Measurements from ENCODE around the gene PIK3CA.

Gene PIK3CA

GRCh38 chr3:179149951-179150350 lies 1.8 kb downstream of the PIK3CA start:
- H3K4me1 ChIP-seq: peaks cover 0 to 42% (median 12%) of the 10 kb centered on the region in 4 donors
- no peaks in the 10 kb centered on the region for H3K36me3 ChIP-seq
- H3K4me3 ChIP-seq: peak overlapping the region; percentile 83 to 94
- no peaks in the 10 kb centered on the region for H3K9me3 ChIP-seq
- no peak for DNase-seq
- TF ChIP-seq, protein P1, sequence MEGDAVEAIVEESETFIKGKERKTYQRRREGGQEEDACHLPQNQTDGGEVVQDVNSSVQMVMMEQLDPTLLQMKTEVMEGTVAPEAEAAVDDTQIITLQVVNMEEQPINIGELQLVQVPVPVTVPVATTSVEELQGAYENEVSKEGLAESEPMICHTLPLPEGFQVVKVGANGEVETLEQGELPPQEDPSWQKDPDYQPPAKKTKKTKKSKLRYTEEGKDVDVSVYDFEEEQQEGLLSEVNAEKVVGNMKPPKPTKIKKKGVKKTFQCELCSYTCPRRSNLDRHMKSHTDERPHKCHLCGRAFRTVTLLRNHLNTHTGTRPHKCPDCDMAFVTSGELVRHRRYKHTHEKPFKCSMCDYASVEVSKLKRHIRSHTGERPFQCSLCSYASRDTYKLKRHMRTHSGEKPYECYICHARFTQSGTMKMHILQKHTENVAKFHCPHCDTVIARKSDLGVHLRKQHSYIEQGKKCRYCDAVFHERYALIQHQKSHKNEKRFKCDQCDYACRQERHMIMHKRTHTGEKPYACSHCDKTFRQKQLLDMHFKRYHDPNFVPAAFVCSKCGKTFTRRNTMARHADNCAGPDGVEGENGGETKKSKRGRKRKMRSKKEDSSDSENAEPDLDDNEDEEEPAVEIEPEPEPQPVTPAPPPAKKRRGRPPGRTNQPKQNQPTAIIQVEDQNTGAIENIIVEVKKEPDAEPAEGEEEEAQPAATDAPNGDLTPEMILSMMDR (IDR thresholded peaks at IDR 0.05): no peak
- no peaks in the 10 kb centered on the region for H3K27me3 ChIP-seq
- peak overlapping the region; percentile 93 to 98 for H3K27ac ChIP-seq
- intact Hi-C loops (cut with DNase I; ENCODE audit: low total_unique reads): loop anchor here (2.0 kb wide), 1 partner anchor 173 kb away; the partner anchor contains the start of gene ZNF639

DNA sequence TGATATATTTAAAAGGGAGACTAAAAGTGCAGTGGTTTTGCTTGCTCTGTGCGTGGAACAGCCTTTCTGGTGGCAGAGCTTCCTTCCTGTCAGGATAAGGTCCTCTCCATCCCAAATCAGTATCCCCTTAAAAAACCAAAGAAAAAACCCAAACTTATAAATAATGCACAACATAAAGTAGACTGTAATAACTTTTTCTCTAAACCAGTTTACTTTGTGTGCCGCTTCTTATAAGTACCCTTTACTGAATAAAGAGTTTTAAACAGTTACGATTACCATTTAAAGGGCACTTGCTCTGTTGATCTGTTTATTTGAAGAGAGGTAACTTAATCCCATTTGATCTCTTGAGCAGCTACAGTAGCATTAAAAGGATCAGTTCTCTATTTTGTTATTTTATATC lies 2.5 kb downstream of the PIK3CA start:
- H3K4me3 ChIP-seq: peak overlapping the region; percentile 83 to 94
- peaks cover 0 to 49% (median 12%) of the 10 kb centered on the region in 4 donors for H3K4me1 ChIP-seq
- intact Hi-C loops (cut with DNase I; ENCODE audit: low total_unique reads): no loop called here
- H3K27me3 ChIP-seq: no peaks in the 10 kb centered on the region
- DNase-seq: no peak
- H3K9me3 ChIP-seq: no peaks in the 10 kb centered on the region
- no peaks in the 10 kb centered on the region for H3K36me3 ChIP-seq
- TF ChIP-seq, protein P1 (IDR thresholded peaks at IDR 0.05): no peak
- H3K27ac ChIP-seq: no peak overlapping the region

GRCh38 chr3:179151474-179151873 lies 3.3 kb downstream of the PIK3CA start:
- Histone ChIP-seq H3K27ac (no peak overlapping the region), H3K4me1 (peaks cover 0 to 58% (median 12%) of the 10 kb centered on the region in 4 donors), H3K4me3 (no peak overlapping the region), H3K36me3 (no peaks in the 10 kb centered on the region), H3K9me3 (no peaks in the 10 kb centered on the region), H3K27me3 (no peaks in the 10 kb centered on the region)
- intact Hi-C loops (cut with DNase I; ENCODE audit: low total_unique reads): no loop called here
- TF ChIP-seq, protein P1 (IDR thresholded peaks at IDR 0.05): no peak
- DNase-seq: no peak

DNA sequence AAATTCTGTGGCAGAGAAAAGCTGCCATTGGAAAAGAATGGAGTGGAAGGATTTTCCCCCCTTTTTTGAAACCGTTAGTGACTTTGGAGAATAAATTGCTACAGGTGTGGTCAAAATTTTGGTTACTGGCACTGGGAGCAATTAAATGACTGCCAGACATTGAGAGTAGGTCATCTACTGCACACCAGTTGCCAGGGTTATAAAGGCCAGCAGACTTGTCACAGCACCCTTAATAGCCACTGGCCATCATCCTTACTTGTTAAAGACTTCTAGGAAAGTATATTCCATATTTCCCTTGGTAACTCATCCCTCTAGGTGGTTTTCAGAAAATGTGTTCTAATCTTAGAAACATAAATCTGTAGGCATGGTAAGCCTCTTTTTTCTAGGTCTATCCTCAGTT lies 8.0 kb downstream of the PIK3CA start:
- intact Hi-C loops (cut with DNase I; ENCODE audit: low total_unique reads): no loop called here
- H3K27me3 ChIP-seq: no peaks in the 10 kb centered on the region
- H3K4me3 ChIP-seq: no peak overlapping the region
- TF ChIP-seq, protein P1 (IDR thresholded peaks at IDR 0.05): no peak
- peaks cover 0 to 51% (median 10%) of the 10 kb centered on the region in 4 donors for H3K4me1 ChIP-seq
- H3K9me3 ChIP-seq: no peaks in the 10 kb centered on the region
- H3K27ac ChIP-seq: no peak overlapping the region
- no peak for DNase-seq
- H3K36me3 ChIP-seq: no peaks in the 10 kb centered on the region

DNA sequence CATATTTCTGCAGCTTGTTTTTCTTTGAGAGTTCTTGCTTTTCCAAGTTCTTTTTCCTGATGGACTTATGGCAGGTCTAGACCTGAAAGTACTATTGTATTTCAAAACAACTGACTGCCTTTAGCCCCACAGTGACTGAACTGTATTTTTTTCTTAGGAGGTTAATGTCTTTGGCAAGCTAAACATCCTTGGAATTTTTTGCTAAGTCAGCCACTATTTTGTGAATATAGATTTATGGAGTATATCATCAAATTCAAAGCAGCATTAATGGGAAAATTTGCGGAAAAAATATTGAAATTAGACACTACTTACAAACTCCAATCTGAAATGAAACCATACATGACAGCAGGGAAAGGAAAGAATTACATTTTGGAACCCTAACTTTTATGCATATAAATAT lies 8.6 kb downstream of the PIK3CA start:
- no peak for DNase-seq
- H3K36me3 ChIP-seq: no peaks in the 10 kb centered on the region
- H3K4me3 ChIP-seq: no peak overlapping the region
- TF ChIP-seq, protein P1 (IDR thresholded peaks at IDR 0.05): no peak
- H3K4me1 ChIP-seq: peaks cover 0 to 45% (median 7%) of the 10 kb centered on the region in 4 donors
- no peaks in the 10 kb centered on the region for H3K27me3 ChIP-seq
- intact Hi-C loops (cut with DNase I; ENCODE audit: low total_unique reads): no loop called here
- H3K27ac ChIP-seq: no peak overlapping the region
- no peaks in the 10 kb centered on the region for H3K9me3 ChIP-seq

Measured in tibial artery (tissue), 4 donors.